Activated CD8-positive, alpha-beta memory T cell treated with anti-CD3 and anti-CD28 coated beads for 48 hours (primary cell): Measurements from ENCODE around the gene SF3B1.

Experiments used
- DNase-seq, 3 experiments: peaks; one replicate each; pipeline ENCODE4 v3.0.0-alpha.2; 2020; ENCODE audit warnings: low read depth in 2 of 3, low spot score in 2 of 3

The SF3B1 gene

GRCh38 chr2:197340591-197340990 is 94.2 kb downstream of the SF3B1 start:
- DNase-seq, result no peak
